NCI-H226 (cell line): Measurements from ENCODE around the gene PNPLA3.

Experiments
- DNase-seq: peaks from one replicate; pipeline ENCODE4 v3.0.0-alpha.2; 2015

The PNPLA3 gene

DNA sequence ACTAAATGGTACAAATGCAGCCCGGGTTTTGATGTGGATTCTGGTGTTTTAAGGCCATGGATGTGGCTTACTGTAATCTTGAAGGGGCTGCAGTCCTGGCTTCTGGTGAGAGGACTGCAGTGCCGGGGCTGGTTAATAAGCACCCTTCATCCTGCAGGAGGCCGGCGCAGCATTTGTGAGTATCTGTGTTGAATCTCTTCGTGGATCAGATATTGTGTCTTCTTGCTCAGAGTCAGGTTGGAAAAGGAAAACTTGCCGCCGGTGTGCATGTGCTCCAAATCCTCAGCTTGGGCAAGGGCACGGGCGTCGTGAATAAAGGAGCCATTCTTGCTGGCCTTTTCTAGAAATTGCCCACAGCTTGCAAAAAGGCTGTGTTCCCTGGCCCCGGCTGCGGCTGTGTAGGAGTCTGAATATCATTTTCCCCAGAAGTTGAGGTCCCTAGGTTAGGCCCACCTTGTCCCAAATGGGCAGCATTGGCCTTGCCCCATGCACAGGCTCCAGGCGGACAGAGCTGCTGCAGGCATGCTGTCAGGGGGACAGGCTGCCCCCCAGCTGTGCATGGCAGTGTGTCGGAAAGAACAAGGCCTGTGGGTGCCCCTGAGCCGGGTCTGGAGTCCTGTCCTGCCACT, 71.6 kb downstream of the PNPLA3 start:
- DNase-seq, result no peak

GRCh38 chr22:43995798-43996169, 72.2 kb downstream of the PNPLA3 start:
- DNase-seq, result no peak

DNA sequence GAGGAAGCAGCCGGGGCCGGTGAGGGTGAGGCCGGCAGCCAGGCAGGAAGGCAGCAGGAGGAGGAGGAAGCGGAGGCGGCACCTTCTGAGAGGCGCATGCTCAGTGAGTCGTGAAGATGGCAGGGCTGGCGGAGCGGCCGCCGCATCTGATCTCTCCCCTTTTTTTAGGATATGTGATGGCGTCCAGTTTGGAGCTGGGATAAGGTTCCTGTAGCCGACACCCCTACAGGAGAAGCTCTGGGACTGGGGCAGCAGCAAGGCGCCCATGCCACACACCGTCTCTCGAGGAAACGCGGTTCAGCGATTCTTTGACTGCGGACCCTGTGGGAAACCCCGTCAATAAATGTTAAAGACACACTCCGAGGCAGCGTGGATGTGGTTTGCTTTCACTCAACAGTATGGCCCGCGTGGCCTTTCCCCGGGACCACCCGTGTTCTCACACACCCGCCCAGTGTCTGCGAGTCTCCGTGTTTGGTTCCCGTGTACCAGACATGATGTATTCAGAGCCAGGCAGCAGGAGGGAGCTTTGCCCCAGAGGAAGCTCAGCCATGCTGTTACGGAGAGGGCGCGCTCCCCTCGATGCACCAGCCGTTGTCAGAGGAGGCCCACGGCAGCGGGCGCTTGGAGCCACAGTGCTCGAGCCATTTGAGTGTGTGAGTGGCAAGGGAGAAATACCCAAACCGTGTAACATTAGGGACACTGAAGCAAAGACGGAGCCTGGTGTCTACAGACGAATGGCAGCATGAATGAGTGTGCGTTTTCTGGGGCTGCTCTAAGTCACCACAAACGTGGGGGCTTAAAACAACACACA, 72.8 kb downstream of the PNPLA3 start:
- no peak for DNase-seq

DNA sequence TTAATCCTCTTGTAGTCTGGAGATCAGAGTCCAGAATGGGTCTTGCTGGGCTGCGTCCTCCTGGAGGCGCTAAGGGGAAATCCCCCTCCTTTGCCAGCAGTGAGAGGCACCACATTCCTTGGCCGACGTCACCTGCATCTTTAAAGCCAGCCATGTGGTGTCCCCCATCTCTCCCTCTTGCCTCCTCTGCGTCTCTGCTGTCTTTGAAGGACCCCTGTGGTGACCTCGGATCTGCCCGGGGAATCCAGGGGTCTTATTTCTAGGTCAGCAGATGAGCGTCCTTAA, 73.3 kb downstream of the PNPLA3 start:
- DNase-seq, result no peak
